Lower lobe of right lung (tissue), 2 donors: ENCODE results near the gene CHGA. TPM values are rescaled to one million over a fixed set of nuclear protein-coding genes. Genes with fewer than 3 reads are reported as not detected.

ENCODE experiments used
- ATAC-seq, 2 donors: fragments of 200-7000 bp; cut with Tn5 transposase; one replicate each; pipeline ENCODE4 v1.9.1; 2020 to 2022; ENCODE audit warnings: mild to moderate bottlenecking in 2 of 2, moderate library complexity in 2 of 2
- DNase-seq: peaks from one replicate; pipeline ENCODE4 v3.0.0-alpha.2; 2020
- H3K27ac ChIP-seq: fragments of 200-600 bp; one replicate; pipeline ENCODE4 v1.8.0; 2022
- H3K27me3 ChIP-seq: fragments of 200-600 bp; one replicate; pipeline ENCODE4 v1.8.0; 2022; ENCODE audit warnings: low read depth
- H3K36me3 ChIP-seq: fragments of 200-600 bp; one replicate; pipeline ENCODE4 v1.8.0; 2022; ENCODE audit warnings: mild to moderate bottlenecking
- H3K4me1 ChIP-seq: fragments of 200-600 bp; one replicate; pipeline ENCODE4 v1.8.0; 2022
- H3K4me3 ChIP-seq: fragments of 200-600 bp; one replicate; pipeline ENCODE4 v1.8.0; 2022; ENCODE audit warnings: mild to moderate bottlenecking
- H3K9me3 ChIP-seq: fragments of 200-600 bp; one replicate; pipeline ENCODE4 v1.8.0; 2022
- CTCF ChIP-seq: fragments of 200-600 bp; IDR thresholded peaks from one replicate; pipeline ENCODE4 v1.8.0; 2022; ENCODE audit warnings: antibody characterized with exemption, mild to moderate bottlenecking
- intact Hi-C: fragments of 100-400 bp; cut with DNase I; formaldehyde crosslinking; loops from one replicate; pipeline ENCODE4 v1.11.0; 2022
- total RNA-seq: library from RNA; stranded (reverse); fragmentation: NEBNext Ultra II Directional; extraction: Animal tissue kit (Norgen Biotek cat#: 25700); gene quantifications from one replicate; pipeline ENCODE4 v1.2.1, GENCODE V29; 2021
- donor health status: DM: no; HTN: yes; CAD: no; lungs with severe emphysema.

CHGA gene
- total RNA-seq, 1 donor from 2014 or later = 0.71 TPM

GRCh38 chr14:92942576-92942975 is 19.6 kb downstream of the CHGA start:
- no peak for TF ChIP-seq CTCF
- Histone ChIP-seq H3K9me3 (no peaks in the 10 kb centered on the region), H3K4me3 (no peak overlapping the region), H3K27me3 (no peaks in the 10 kb centered on the region), H3K4me1 (peaks cover 5% of the 10 kb centered on the region), H3K36me3 (peaks cover 69% of the 10 kb centered on the region), H3K27ac (no peak overlapping the region)
- DNase-seq (no peak), ATAC-seq (no peak)
- intact Hi-C loops = no loop called here

GRCh38 chr14:92942976-92943710 is 20.2 kb downstream of the CHGA start:
- TF ChIP-seq CTCF = no peak
- intact Hi-C loops = no loop called here
- Histone ChIP-seq H3K27ac (no peak overlapping the region), H3K4me1 (peaks cover 5% of the 10 kb centered on the region), H3K27me3 (no peaks in the 10 kb centered on the region), H3K9me3 (no peaks in the 10 kb centered on the region), H3K4me3 (no peak overlapping the region), H3K36me3 (peaks cover 75% of the 10 kb centered on the region)
- no peak for ATAC-seq
- no peak for DNase-seq

- ATAC-seq (no peak), DNase-seq (no peak)
- intact Hi-C loops = no loop called here
- Histone ChIP-seq H3K4me3 (no peak overlapping the region), H3K36me3 (peaks cover 84% of the 10 kb centered on the region), H3K27ac (no peak overlapping the region), H3K27me3 (no peaks in the 10 kb centered on the region), H3K4me1 (peaks cover 5% of the 10 kb centered on the region), H3K9me3 (no peaks in the 10 kb centered on the region)
- TF ChIP-seq CTCF = no peak
Observed at GRCh38 chr14:92943855-92944570, 21.1 kb downstream of the CHGA start.

GRCh38 chr14:92944976-92945375 is 22.0 kb downstream of the CHGA start:
- no peak for ATAC-seq
- peaks cover 5% of the 10 kb centered on the region for H3K4me1 ChIP-seq
- no peak for TF ChIP-seq CTCF

GRCh38 chr14:92945544-92945943 is 22.6 kb downstream of the CHGA start:
- Histone ChIP-seq H3K27me3 (no peaks in the 10 kb centered on the region), H3K9me3 (no peaks in the 10 kb centered on the region), H3K4me3 (no peak overlapping the region), H3K27ac (no peak overlapping the region), H3K36me3 (peaks cover 89% of the 10 kb centered on the region), H3K4me1 (peaks cover 5% of the 10 kb centered on the region)
- no peak for TF ChIP-seq CTCF
- ATAC-seq (no peak), DNase-seq (no peak)
- intact Hi-C loops = no loop called here

More at GRCh38 chr14:92944976-92945375, 22.0 kb downstream of the CHGA start:
- Histone ChIP-seq H3K27ac (no peak overlapping the region), H3K9me3 (no peaks in the 10 kb centered on the region), H3K4me3 (no peak overlapping the region), H3K27me3 (no peaks in the 10 kb centered on the region), H3K36me3 (peaks cover 89% of the 10 kb centered on the region)
- intact Hi-C loops = no loop called here
- no peak for DNase-seq
